ENCODE data around the gene P2RY2.

GRCh38 chr11:73177380-73177777, 40.7 kb upstream of the P2RY2 start:
- TF ChIP-seq CTCF (IDR thresholded peaks at IDR 0.05; ENCODE audit: low read depth, low read length, poor library complexity, severe bottlenecking) (no peak), EZH2phosphoT487 (IDR thresholded peaks at IDR 0.05; ENCODE audit: borderline replicate concordance, low read length) (no peak)

Measured in DOHH2 (cell line).